Erythroblast (primary cell): ENCODE measurements around the gene PAFAH2.

Experiments
- GATA1 ChIP-seq: IDR thresholded peaks from 2 replicates; pipeline ENCODE4 v1.6.1; 2011; ENCODE audit warnings: low read depth, mild to moderate bottlenecking, control low read depth, low read length, moderate library complexity
- POLR2A ChIP-seq: IDR thresholded peaks from 2 replicates; pipeline ENCODE4 v1.6.1; 2011; ENCODE audit warnings: mild to moderate bottlenecking, low read length

DNA sequence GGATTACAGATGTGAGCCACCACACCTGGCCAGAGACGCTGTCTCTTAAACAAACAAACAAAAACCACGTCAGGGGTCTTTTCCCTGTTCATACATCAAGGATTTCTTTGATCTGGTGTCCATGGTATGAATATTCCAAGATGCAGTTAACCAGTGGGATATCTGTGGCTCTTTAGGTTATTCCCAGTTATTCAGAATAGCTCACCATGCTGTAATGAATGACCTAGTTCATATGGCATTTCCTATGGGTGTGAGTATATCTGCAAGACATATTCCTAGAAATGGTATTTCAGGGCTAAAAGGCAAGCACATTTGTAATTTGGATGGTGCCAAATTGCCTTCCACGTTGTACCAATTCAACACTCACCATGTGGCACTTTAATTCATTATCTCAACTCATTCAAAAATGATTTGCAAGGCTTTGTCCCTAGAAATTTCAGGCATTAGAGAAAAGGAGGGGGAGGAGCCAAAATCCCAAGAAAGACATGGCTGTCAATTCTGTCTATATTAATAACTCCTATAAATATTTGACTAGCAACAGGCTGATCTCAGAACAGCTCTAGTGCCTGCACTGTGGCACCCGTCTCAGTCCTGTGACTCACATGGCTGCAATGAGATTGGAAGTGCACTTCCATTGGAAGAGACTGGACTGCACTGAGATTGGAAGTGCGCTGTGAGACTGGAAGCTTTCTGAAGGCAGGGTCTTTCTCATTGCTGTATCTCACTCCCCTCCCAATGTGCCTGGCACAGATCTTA, 85.6 kb downstream of the PAFAH2 start:
- no peak for TF ChIP-seq POLR2A
- no peak for TF ChIP-seq GATA1
